HG02840 (cell line): Measurements from ENCODE around the gene RNASEH1.

Experiments used
- ATAC-seq: cut with Tn5 transposase; IDR thresholded peaks from one replicate; pipeline ENCODE4 v1.9.1; 2021; ENCODE audit warnings: mild to moderate bottlenecking, moderate library complexity, moderate number of reproducible peaks; ENCODE audit not compliant: unreplicated experiment, low FRiP score

The RNASEH1 gene

DNA sequence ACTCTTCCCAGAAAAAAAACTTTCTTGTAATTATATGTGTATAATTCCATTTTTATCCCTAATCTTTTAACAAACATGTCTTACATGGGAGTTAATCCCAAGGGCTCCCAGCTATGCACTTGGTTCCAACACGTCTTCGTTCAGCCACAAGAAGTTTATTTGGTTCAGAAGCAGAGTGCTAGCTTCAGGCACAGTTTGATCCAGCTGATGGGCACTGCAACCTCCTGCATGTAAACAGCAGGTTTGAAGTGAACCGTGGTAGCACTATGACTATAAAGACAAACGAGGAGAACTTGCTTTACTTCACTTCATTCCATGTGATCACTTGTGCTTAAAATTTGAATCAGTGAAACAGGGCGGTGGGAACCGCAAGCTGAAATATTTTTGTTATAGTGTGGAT is 7.0 kb upstream of the RNASEH1 start:
- no peak for ATAC-seq

GRCh38 chr2:3563521-3563976 is 5.4 kb upstream of the RNASEH1 start:
- ATAC-seq: no peak

- peak; percentile 32 for ATAC-seq
These were observed 411 bp downstream of the RNASEH1 start for GRCh38 chr2:3557639-3558204.

- ATAC-seq: no peak
These were observed 4.2 kb downstream of the RNASEH1 start for GRCh38 chr2:3553946-3554345.

- ATAC-seq: no peak
These were observed 10.2 kb downstream of the RNASEH1 start for GRCh38 chr2:3547915-3548314.

DNA sequence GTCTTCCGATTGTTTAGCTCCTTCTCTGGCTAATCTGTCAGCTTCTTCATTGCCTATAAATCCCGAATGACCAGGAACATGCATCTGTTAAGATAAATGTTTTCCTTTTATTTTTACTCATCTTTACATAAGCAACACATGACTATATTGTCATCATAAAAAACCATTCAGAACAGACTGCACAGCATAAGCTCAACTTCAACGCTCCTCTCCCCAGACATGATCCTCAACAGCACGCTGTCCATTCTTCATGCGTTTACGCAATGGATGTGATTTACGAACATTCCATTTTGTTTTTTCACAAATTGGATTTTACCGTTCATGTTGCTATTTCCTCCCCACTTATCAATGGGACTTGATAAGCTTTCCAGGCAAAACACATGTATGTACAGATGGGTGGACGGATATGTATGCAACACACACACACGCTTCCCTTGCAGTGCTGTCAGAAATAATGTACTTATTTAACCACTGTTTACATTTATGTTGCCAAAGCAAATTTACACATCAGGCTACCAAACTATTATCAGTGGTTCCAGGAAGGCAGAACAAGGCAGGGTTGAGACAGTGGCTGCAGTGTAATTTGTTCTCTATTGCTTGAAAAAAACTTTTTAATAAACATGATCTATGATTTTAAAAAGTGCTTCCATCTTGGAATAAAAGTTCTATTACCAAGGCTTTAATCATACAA is 12.2 kb downstream of the RNASEH1 start:
- no peak for ATAC-seq

DNA sequence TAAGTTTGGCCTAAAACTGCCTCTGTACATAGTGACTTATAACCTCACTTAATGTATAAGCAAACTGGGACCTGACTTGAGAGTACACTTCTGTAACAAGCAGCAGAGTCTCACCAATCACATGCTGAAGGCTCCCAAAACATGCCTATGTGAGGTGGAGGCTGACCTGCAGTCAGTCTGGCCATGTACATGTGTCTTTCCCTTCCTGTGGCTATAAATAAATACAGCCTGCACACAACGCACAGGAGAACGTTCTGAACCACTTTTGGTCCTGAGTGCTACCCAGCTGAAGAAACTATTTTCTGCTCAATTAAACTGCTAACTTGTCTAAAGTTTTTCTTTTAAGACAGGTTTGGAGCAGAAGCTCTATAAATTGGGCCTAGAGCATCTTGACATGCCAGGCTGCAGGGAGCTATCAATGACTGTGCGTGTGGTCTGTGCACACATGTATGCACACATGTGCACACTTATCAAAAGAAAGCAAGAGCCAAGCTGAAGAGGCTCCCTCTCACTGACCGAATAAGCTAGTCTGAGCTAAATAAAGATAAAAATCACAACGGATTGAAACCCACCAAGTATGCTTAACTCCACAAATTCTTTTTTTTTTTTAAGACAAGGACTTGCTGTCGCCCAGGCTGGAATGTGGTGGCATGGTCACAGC is 15.0 kb downstream of the RNASEH1 start:
- ATAC-seq: no peak

DNA sequence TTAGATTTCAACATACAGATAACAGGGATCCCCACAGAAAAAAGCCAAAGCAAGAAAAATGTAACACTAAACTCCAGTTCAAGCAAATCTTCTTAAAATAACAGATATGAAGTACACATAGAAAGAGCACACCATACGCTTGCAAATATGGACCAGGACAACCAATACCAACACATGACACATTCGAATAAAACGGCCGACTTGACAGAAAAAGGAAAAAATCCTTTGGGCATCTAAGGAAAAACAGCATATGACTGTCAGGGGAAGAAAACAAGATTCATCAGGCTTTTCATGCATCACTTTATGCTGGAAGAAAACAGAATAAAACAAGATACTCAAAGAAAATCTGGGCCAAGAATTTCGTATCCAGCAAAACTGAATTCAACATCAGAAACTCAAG is 16.0 kb downstream of the RNASEH1 start:
- no peak for ATAC-seq

DNA sequence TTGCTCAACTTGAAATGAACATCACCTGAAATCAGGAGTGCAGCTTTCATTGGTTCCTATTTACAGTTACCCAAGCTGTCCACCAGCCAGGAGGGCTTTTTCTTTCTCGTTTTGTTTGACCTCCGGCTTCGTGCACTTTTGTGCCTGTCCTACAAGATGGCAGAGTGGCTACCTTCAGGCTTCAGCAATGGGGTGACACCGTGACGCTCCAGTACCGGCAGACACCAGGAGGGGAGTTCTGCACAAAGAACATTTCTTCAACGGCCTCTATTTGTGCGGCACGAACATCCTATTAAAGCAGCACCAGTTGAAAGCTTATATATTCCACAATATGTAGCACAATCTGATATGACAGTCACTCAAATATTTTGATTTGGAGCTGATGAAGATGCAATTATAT is 18.3 kb downstream of the RNASEH1 start:
- ATAC-seq: no peak

DNA sequence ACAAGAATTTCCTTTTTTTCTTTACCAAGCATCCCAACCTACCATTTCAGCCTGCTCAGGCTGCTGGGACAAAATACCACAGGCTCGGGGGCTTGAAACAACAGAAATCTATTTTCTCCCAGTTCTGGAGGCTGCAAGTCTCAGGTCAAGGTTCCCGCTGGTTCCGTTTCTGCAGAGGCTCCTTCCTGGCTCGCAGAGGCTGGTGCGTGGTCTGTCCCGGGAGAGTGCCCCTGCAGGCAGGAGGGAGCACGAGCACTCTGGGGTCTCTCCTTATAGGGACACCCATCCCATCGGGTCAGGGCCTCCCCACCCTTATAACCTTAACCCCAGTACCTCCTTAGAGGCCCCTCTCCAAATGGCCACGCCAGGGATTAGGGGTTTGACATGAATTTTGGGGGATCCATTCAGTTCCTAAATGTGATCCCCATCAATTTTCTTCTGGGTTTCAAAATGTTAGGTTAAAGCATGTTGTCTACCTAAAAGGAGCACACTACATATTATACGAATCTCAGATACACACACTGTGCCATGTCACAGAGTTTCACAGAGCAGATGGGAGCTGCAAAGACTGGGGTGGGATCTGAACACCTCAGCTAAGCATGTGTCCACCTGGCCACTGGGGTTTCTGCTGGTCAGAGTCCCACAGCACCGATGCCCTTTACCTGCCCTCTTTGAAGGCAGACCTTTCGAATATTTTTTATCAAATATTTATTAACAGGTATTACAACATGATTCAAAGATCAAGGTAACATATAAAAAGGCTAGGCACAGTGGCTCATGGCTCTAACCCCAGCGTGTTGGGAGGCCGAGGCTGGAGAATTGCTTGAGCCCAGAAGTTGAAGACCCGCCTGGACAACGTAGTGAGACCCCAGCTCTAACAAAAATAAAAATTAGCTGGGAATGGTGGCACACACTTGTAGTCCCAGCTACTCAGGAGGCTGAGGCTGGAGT is 21.2 kb downstream of the RNASEH1 start:
- ATAC-seq: no peak

GRCh38 chr2:3535794-3536681 is 22.1 kb downstream of the RNASEH1 start:
- ATAC-seq: no peak

GRCh38 chr2:3535467-3535793 is 22.7 kb downstream of the RNASEH1 start:
- no peak for ATAC-seq

GRCh38 chr2:3534251-3534814 is 23.8 kb downstream of the RNASEH1 start:
- no peak for ATAC-seq

GRCh38 chr2:3533836-3534235 is 24.3 kb downstream of the RNASEH1 start:
- no peak for ATAC-seq

GRCh38 chr2:3532941-3533340 is 25.2 kb downstream of the RNASEH1 start:
- no peak for ATAC-seq

DNA sequence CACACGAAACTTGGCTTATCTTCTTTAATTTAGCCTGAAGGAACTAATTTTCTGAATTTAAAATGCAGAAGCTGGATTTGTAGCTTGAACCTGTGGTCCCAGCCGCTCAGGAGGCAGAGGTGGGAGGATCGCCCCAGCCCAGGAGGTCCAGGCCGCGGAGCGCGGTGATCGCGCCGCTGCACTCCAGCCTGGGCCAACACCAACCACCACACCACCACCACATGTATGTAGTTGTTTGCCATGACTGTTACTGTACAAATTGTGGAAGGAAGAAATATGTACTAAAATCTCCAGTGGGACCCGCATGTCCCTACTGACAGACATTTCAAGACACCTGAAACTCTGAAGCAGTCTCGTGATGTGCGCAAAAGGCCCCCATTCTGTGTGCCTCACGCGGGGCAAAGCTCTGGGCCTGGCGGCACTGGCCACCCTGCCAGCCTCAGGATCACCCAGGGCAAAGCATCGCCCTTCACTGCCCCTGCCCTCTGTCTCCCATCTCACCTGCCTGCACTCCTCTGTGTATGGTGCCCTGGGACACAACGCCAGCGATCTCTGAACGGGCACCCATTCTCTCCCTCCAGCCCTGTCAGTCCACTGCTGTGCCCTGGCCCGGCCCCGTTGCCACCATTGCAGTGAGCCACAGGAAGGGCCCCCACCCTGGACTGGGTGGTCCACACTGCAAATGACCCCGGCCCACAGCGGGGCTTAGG is 28.7 kb downstream of the RNASEH1 start:
- ATAC-seq: no peak

DNA sequence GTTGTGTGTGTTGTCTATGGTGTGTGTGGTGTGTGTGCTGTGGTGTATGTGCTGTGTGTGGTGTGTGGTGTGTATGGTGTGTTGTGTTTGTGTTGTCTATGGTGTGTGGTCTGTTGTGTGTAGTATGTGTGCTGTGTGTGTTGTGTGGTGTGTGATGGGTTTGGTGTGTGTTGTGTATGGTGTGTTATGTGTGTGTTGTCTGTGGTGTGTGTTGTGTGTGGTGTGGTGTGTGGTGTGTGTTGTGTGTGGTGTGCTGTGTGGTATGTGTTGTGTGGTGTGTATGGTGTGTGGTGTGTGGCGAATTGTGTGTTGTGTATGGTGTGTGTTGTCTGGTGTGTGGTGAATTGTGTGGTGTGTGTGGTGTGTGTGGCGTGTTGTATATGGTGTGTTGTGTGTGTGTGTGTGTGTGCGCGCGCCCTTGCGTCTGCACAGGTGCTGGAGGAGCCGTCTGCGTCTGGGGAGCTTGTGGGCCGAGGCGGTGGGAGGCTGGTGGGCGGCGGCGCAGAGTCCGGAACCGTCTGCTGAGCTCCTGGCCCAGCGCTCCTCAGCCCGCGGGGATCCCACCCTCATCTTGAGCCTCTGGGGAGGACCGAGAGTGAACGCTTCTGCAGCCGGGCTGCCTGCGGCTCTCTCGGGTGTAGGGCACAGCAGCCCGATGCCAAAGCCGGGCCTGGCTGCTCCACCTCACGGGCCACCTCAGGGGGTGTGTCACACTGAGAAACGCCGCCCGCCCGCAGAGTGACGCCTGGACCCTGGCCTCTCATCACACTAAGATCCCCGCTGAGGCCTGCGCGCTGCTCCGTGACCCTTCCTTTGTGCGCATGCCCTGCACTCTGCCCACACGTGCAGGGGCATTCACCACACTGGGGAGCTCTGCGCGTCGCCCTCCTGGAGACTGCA is 30.0 kb downstream of the RNASEH1 start:
- no peak for ATAC-seq

DNA sequence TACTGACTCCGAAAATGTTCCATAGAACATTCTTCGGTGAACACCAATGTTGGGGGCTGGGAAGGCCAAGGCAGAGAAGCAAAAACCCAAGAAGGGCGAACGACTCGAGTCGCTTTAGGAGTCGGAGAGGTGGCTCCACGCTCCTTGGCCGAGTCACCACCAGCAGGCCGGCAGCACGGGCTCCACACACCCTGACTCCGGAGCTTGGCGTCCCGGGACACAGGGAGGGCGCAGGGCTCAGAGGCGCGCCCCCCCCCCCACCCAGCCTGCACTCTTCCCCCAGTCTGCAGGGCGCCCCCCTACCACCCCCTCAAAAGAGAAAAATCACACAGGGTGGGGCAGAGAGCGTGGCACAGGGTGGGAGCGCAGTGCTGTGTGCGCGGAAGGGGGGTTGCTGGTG is 31.3 kb downstream of the RNASEH1 start:
- no peak for ATAC-seq
